ENCODE measurements around the gene RNF151. TPM values are rescaled to one million over a fixed set of nuclear protein-coding genes. Genes with fewer than 3 reads are reported as not detected.

The RNF151 gene
- total and polyA plus RNA-seq, 2 of the 13 experiments (the other 11 are each of a cell fraction or from before 2014, with no cell fraction given) = not detected

DNA sequence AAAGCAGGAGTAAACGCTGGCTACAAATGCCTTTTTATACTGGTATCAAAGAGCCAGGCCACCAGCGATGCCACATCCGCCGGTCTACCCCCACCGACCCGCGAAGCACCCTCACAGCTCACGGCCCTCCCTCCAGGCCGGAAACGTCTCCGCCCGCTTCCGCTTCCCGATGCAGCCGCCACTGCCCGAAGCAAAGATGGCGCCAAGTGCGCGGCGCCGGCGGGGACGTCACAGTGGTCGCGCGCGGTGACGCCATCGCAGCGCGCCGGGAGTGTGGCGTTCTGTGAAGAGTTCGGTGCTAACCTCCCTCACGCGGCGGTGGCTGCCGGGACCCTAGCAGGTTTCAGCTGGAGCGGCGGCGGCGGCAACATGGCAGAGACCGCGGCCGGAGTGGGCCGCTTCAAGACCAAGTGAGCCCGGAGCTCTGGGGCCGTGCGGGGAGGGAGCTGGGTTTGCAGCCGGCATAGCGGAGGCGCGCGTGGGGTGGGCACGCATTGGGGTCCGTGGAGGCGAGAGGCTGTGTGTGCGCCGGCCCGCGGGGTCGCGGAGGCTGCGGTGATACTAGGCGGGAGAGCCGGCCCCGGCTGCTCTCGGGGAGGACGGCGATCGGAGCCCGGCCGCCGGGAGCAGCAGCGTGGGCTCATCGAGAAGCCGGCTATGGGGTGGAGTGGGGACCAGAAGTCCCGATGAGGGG lies 5.3 kb downstream of the RNF151 start, which contains the start of gene TBL3 (continued):
- TF ChIP-seq POLR2AphosphoS2 (IDR thresholded peaks at IDR 0.05; ENCODE audit: low read depth, low read length) (no peak), LCORL (IDR thresholded peaks at IDR 0.05) (no peak), LCORL (CRISPR knock-in tag; IDR thresholded peaks at IDR 0.05) (peak; percentile 85), ZNF317 (CRISPR knock-in tag; IDR thresholded peaks at IDR 0.05) (peak; percentile 79; the same call in 1 of the 2 replicates), ZBTB20 (CRISPR knock-in tag; IDR thresholded peaks at IDR 0.05; ENCODE audit: borderline replicate concordance, low read depth) (peak; percentile 74), MAFG (CRISPR knock-in tag; IDR thresholded peaks at IDR 0.05) (peak; percentile 61; the same call in 1 of the 2 replicates), ATF1 (CRISPR knock-in tag; IDR thresholded peaks at IDR 0.05) (peak; percentile 100), ONECUT2 (CRISPR knock-in tag; IDR thresholded peaks at IDR 0.05) (no peak), TGIF2 (CRISPR knock-in tag; IDR thresholded peaks at IDR 0.05) (peak; percentile 95), HCFC1 (IDR thresholded peaks at IDR 0.05; ENCODE audit: low read depth, low read length) (peak; percentile 98), MAFK (conservative IDR thresholded peaks at IDR 0.05 in 1 of 2, IDR thresholded peaks at IDR 0.05 in 1 of 2; ENCODE audit: low read length in 2 of 2) (0 out of 4 replicates have a peak, but pooled peaks of 1 of the 2 experiments have one; percentile 11), RAD21 (CRISPR knock-in tag; IDR thresholded peaks at IDR 0.05) (peak; percentile 15; the same call in 1 of the 2 replicates), ZNF20 (CRISPR knock-in tag; IDR thresholded peaks at IDR 0.05) (no peak), ZNF543 (CRISPR knock-in tag; IDR thresholded peaks at IDR 0.05) (peak; percentile 91), KMT2A (CRISPR knock-in tag; IDR thresholded peaks at IDR 0.05) (peak; percentile 95), CBX5 (CRISPR knock-in tag; IDR thresholded peaks at IDR 0.05; ENCODE audit: borderline replicate concordance) (peak; percentile 97; the same call in 1 of the 2 replicates), FOXK1 (CRISPR knock-in tag; IDR thresholded peaks at IDR 0.05; ENCODE audit: borderline replicate concordance, low read depth) (peak; percentile 98), MYC (CRISPR knock-in tag; IDR thresholded peaks at IDR 0.05; ENCODE audit: borderline replicate concordance) (peak; percentile 93)
- TF ChIP-seq, protein P1, sequence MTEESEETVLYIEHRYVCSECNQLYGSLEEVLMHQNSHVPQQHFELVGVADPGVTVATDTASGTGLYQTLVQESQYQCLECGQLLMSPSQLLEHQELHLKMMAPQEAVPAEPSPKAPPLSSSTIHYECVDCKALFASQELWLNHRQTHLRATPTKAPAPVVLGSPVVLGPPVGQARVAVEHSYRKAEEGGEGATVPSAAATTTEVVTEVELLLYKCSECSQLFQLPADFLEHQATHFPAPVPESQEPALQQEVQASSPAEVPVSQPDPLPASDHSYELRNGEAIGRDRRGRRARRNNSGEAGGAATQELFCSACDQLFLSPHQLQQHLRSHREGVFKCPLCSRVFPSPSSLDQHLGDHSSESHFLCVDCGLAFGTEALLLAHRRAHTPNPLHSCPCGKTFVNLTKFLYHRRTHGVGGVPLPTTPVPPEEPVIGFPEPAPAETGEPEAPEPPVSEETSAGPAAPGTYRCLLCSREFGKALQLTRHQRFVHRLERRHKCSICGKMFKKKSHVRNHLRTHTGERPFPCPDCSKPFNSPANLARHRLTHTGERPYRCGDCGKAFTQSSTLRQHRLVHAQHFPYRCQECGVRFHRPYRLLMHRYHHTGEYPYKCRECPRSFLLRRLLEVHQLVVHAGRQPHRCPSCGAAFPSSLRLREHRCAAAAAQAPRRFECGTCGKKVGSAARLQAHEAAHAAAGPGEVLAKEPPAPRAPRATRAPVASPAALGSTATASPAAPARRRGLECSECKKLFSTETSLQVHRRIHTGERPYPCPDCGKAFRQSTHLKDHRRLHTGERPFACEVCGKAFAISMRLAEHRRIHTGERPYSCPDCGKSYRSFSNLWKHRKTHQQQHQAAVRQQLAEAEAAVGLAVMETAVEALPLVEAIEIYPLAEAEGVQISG (CRISPR knock-in tag; IDR thresholded peaks at IDR 0.05) = peak; percentile 97
- TF ChIP-seq, protein P2, sequence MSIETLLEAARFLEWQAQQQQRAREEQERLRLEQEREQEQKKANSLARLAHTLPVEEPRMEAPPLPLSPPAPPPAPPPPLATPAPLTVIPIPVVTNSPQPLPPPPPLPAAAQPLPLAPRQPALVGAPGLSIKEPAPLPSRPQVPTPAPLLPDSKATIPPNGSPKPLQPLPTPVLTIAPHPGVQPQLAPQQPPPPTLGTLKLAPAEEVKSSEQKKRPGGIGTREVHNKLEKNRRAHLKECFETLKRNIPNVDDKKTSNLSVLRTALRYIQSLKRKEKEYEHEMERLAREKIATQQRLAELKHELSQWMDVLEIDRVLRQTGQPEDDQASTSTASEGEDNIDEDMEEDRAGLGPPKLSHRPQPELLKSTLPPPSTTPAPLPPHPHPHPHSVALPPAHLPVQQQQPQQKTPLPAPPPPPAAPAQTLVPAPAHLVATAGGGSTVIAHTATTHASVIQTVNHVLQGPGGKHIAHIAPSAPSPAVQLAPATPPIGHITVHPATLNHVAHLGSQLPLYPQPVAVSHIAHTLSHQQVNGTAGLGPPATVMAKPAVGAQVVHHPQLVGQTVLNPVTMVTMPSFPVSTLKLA (IDR thresholded peaks at IDR 0.05) = peak; percentile 54
- TF ChIP-seq, protein P3, sequence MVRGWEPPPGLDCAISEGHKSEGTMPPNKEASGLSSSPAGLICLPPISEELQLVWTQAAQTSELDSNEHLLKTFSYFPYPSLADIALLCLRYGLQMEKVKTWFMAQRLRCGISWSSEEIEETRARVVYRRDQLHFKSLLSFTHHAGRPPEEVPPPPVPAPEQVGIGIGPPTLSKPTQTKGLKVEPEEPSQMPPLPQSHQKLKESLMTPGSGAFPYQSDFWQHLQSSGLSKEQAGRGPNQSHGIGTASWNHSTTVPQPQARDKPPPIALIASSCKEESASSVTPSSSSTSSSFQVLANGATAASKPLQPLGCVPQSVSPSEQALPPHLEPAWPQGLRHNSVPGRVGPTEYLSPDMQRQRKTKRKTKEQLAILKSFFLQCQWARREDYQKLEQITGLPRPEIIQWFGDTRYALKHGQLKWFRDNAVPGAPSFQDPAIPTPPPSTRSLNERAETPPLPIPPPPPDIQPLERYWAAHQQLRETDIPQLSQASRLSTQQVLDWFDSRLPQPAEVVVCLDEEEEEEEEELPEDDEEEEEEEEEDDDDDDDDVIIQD (CRISPR knock-in tag; IDR thresholded peaks at IDR 0.05; ENCODE audit: low read depth) = peak; percentile 63; the same call in 1 of the 2 replicates

Measured in HepG2 (cell line).